ENCODE data around the gene CLCNKA.

The CLCNKA gene

GRCh38 chr1:16063226-16063829, 41.5 kb downstream of the CLCNKA start:
- H2AFZ ChIP-seq (ENCODE audit: low read depth, low read length) = no peak overlapping the region
- no peak overlapping the region for H3K4me3 ChIP-seq (ENCODE audit: low read length)
- no peak overlapping the region for H3K9ac ChIP-seq (ENCODE audit: low read length)
- H3K27me3 ChIP-seq (ENCODE audit: low read depth, low read length) = peaks cover 21% of the 10 kb centered on the region; the same call in 1 of the 2 replicates
- no peak for TF ChIP-seq EZH2phosphoT487 (IDR thresholded peaks at IDR 0.05; ENCODE audit: low read depth)
- no peak for TF ChIP-seq CTCF (IDR thresholded peaks at IDR 0.05; ENCODE audit: low read depth, low read length)
- no peaks in the 10 kb centered on the region for H3K36me3 ChIP-seq (replicated peaks; ENCODE audit: low read depth, low read length)
- H4K20me1 ChIP-seq (ENCODE audit: insufficient read depth, low read length) = no peaks in the 10 kb centered on the region
- peaks cover 6% of the 10 kb centered on the region; the same call in 1 of the 2 replicates for H3K4me1 ChIP-seq (ENCODE audit: low read length)
- no peaks in the 10 kb centered on the region for H3K9me3 ChIP-seq (ENCODE audit: insufficient read depth, low read length)
- no peaks in the 10 kb centered on the region for H3K79me2 ChIP-seq (ENCODE audit: low read length)
- H3K4me2 ChIP-seq (ENCODE audit: low read length) = no peak overlapping the region
- H3K27ac ChIP-seq (ENCODE audit: low read length) = no peak overlapping the region

GRCh38 chr1:16063921-16064320, 42.1 kb downstream of the CLCNKA start:
- Histone ChIP-seq H4K20me1 (ENCODE audit: insufficient read depth, low read length) (no peaks in the 10 kb centered on the region), H3K27ac (ENCODE audit: low read length) (no peak overlapping the region), H3K79me2 (ENCODE audit: low read length) (no peaks in the 10 kb centered on the region), H3K4me1 (ENCODE audit: low read length) (peaks cover 3% of the 10 kb centered on the region; the same call in 1 of the 2 replicates), H3K9ac (ENCODE audit: low read length) (no peak overlapping the region), H3K27me3 (ENCODE audit: low read depth, low read length) (peaks cover 21% of the 10 kb centered on the region; the same call in 1 of the 2 replicates), H3K4me2 (ENCODE audit: low read length) (no peak overlapping the region), H3K4me3 (ENCODE audit: low read length) (no peak overlapping the region), H2AFZ (ENCODE audit: low read depth, low read length) (no peak overlapping the region), H3K9me3 (ENCODE audit: insufficient read depth, low read length) (no peaks in the 10 kb centered on the region), H3K36me3 (replicated peaks; ENCODE audit: low read depth, low read length) (no peaks in the 10 kb centered on the region)
- TF ChIP-seq EZH2phosphoT487 (IDR thresholded peaks at IDR 0.05; ENCODE audit: low read depth) (no peak), CTCF (IDR thresholded peaks at IDR 0.05; ENCODE audit: low read depth, low read length) (no peak)

- H3K27me3 ChIP-seq (ENCODE audit: low read depth, low read length) = peaks cover 21% of the 10 kb centered on the region; the same call in 1 of the 2 replicates
- H3K4me1 ChIP-seq (ENCODE audit: low read length) = no peaks in the 10 kb centered on the region
- H3K4me3 ChIP-seq (ENCODE audit: low read length) = no peak overlapping the region
- H3K27ac ChIP-seq (ENCODE audit: low read length) = no peak overlapping the region
- no peak overlapping the region for H2AFZ ChIP-seq (ENCODE audit: low read depth, low read length)
- no peaks in the 10 kb centered on the region for H4K20me1 ChIP-seq (ENCODE audit: insufficient read depth, low read length)
- H3K9ac ChIP-seq (ENCODE audit: low read length) = no peak overlapping the region
- H3K36me3 ChIP-seq (replicated peaks; ENCODE audit: low read depth, low read length) = no peaks in the 10 kb centered on the region
- no peak overlapping the region for H3K4me2 ChIP-seq (ENCODE audit: low read length)
- H3K79me2 ChIP-seq (ENCODE audit: low read length) = no peaks in the 10 kb centered on the region
- TF ChIP-seq EZH2phosphoT487 (IDR thresholded peaks at IDR 0.05; ENCODE audit: low read depth) = no peak
- no peak for TF ChIP-seq CTCF (IDR thresholded peaks at IDR 0.05; ENCODE audit: low read depth, low read length)
- no peaks in the 10 kb centered on the region for H3K9me3 ChIP-seq (ENCODE audit: insufficient read depth, low read length)
Measured at GRCh38 chr1:16064536-16065268, 42.9 kb downstream of the CLCNKA start.

- Histone ChIP-seq H3K36me3 (replicated peaks; ENCODE audit: low read depth, low read length) (no peaks in the 10 kb centered on the region), H3K27ac (ENCODE audit: low read length) (no peak overlapping the region), H2AFZ (ENCODE audit: low read depth, low read length) (no peak overlapping the region), H3K79me2 (ENCODE audit: low read length) (no peaks in the 10 kb centered on the region), H3K4me1 (ENCODE audit: low read length) (no peaks in the 10 kb centered on the region), H3K9me3 (ENCODE audit: insufficient read depth, low read length) (no peaks in the 10 kb centered on the region), H3K27me3 (ENCODE audit: low read depth, low read length) (peaks cover 21% of the 10 kb centered on the region; the same call in 1 of the 2 replicates), H3K9ac (ENCODE audit: low read length) (no peak overlapping the region), H3K4me2 (ENCODE audit: low read length) (no peak overlapping the region), H4K20me1 (ENCODE audit: insufficient read depth, low read length) (no peaks in the 10 kb centered on the region), H3K4me3 (ENCODE audit: low read length) (no peak overlapping the region)
- TF ChIP-seq CTCF (IDR thresholded peaks at IDR 0.05; ENCODE audit: low read depth, low read length) (no peak), EZH2phosphoT487 (IDR thresholded peaks at IDR 0.05; ENCODE audit: low read depth) (no peak)
Measured at GRCh38 chr1:16065269-16065576, 43.4 kb downstream of the CLCNKA start.

Data from OCI-LY3 (cell line).